ENCODE data around the gene HCN4. TPM values are rescaled to one million over a fixed set of nuclear protein-coding genes. Genes with fewer than 3 reads are reported as not detected.

Gene HCN4
- total and polyA plus RNA-seq, 2 donors (not counting 3 experiments of a cell fraction or from before 2014, with no cell fraction given) = 0.01 TPM; not detected in 1

DNA sequence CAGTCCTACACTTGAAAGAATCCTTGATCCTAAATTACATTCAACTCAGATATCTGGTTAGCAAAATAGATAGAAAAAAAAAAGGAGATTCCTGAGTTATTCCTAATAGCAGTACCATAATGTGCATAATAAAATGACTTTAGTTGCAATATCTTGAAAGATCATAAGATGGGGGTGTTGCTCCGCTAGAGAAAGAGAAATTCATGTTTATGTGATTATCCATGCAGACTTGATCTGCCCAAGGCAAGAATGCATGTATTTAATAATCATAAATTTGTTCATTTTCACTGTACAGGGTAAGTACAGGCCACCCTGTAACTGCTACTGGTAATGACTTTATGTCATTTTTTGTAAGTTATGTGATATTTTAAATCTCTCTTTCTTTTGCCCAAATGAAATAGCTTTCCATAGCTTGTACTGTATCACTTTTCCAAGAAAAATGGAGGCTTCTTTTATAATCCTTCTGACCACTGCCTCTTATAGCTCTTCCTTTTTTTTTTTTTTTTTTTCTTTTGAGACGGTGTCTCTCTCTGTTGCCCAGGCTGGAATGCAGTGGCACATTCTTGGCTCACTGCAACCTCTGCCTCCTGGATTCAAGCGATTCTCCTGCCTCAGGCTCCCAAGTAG is 84.6 kb downstream of the HCN4 start:
- no peak overlapping the region for H3K9ac ChIP-seq (replicated peaks; ENCODE audit: extremely low read depth, insufficient read depth, low read length)
- FAIRE-seq (peak; percentile 42), DNase-seq (ENCODE audit: low read depth, low spot score) (peak; percentile 35)
- no peaks in the 10 kb centered on the region for H3K4me1 ChIP-seq (ENCODE audit: control insufficient read depth, extremely low read depth, insufficient read depth, low read length)
- no peak overlapping the region for H2AFZ ChIP-seq (ENCODE audit: low read depth, low read length)
- H3K4me3 ChIP-seq (replicated peaks in 1 of 3; ENCODE audit: insufficient read depth in 1 of 3, low read depth in 1 of 3, low read length in 3 of 3) = no peak overlapping the region
- dilution Hi-C loops (cut with MboI; ENCODE audit: extremely low pct_ligation_motif_present, low sequenced_read_pairs) (no loop called here), intact Hi-C loops (cut with micrococcal nuclease) (no loop called here)
- CTCF ChIA-PET = interaction anchor here (0.6 to 4.2 kb wide), 8 partner anchors 10 to 680 kb away, joined by 3 to 20 read pairs (median 5); no protein-coding TSS in a partner anchor
- H3K36me3 ChIP-seq (ENCODE audit: control insufficient read depth in 2 of 2, extremely low read depth in 1 of 2, insufficient read depth in 2 of 2, low read length in 2 of 2) = no peaks in the 10 kb centered on the region
- H3K79me2 ChIP-seq (ENCODE audit: control insufficient read depth, insufficient read depth, low read length) = no peaks in the 10 kb centered on the region
- H3K9me3 ChIP-seq (replicated peaks; ENCODE audit: control insufficient read depth, insufficient read depth, low read length) = no peaks in the 10 kb centered on the region
- POLR2A ChIA-PET = no interaction called here
- H3K27ac ChIP-seq (ENCODE audit: insufficient read depth, low read depth, low read length) = no peak overlapping the region
- BruUV-seq (replicated peaks) = no TSS peak
- H3K9me1 ChIP-seq (replicated peaks; ENCODE audit: control insufficient read depth, extremely low read depth, insufficient read depth, low read length) = no peaks in the 10 kb centered on the region
- H4K20me1 ChIP-seq (replicated peaks; ENCODE audit: control insufficient read depth, extremely low read depth, insufficient read depth, low read length) = no peaks in the 10 kb centered on the region
- no peak overlapping the region for H3K4me2 ChIP-seq (ENCODE audit: insufficient read depth, low read length)
- TF ChIP-seq MYC (IDR thresholded peaks at IDR 0.05; ENCODE audit: low read depth, low read length) (no peak), JUN (IDR thresholded peaks at IDR 0.05; ENCODE audit: borderline replicate concordance, insufficient read depth, insufficient read length, low read depth) (no peak)
- TF ChIP-seq, protein P1, sequence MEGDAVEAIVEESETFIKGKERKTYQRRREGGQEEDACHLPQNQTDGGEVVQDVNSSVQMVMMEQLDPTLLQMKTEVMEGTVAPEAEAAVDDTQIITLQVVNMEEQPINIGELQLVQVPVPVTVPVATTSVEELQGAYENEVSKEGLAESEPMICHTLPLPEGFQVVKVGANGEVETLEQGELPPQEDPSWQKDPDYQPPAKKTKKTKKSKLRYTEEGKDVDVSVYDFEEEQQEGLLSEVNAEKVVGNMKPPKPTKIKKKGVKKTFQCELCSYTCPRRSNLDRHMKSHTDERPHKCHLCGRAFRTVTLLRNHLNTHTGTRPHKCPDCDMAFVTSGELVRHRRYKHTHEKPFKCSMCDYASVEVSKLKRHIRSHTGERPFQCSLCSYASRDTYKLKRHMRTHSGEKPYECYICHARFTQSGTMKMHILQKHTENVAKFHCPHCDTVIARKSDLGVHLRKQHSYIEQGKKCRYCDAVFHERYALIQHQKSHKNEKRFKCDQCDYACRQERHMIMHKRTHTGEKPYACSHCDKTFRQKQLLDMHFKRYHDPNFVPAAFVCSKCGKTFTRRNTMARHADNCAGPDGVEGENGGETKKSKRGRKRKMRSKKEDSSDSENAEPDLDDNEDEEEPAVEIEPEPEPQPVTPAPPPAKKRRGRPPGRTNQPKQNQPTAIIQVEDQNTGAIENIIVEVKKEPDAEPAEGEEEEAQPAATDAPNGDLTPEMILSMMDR (IDR thresholded peaks at IDR 0.05; ENCODE audit: extremely low read depth in 1 of 2, insufficient read depth in 1 of 2, low read depth in 1 of 2, low read length in 2 of 2) = peak in 1 of 2 donors; percentile 13
- no peaks in the 10 kb centered on the region for H3K27me3 ChIP-seq (ENCODE audit: control insufficient read depth in 2 of 2, insufficient read depth in 2 of 2, low read length in 2 of 2)

DNA sequence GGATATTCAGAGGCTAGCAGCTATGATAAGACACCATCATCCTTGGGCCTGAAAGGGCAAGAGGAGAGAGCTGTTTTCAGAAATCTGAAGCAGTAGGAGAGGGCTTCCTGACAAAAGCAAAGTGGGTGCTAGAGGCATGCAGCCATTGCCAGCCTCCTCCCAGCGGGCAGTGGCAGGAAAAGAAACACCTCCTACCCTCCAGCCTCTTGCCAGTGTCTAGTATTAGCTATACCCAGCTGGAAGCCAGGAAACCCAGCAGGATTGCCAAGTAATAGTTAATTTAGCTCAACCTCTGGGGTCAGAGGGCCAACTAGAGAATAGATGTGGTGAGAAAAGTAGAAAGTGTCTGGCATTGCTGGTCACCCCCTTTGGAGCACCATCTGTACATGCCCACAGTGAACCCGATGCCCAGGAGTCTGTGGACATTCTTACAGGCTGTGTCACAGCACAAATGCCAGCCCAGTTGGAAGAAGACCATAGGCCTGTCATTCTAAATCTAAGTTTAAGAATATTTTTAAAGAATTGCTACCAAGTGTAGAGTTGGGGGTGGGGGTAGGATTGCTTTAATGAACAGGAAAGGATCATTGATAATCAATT is 85.3 kb downstream of the HCN4 start:
- intact Hi-C loops (cut with micrococcal nuclease) = no loop called here
- DNase-seq (ENCODE audit: low read depth, low spot score) = no peak
- no peak overlapping the region for H3K4me2 ChIP-seq (ENCODE audit: insufficient read depth, low read length)
- ChIA-PET POLR2A (no interaction called here), CTCF (interaction anchor here (0.6 to 4.2 kb wide), 5 partner anchors 10 to 353 kb away, joined by 3 to 20 read pairs (median 7); no protein-coding TSS in a partner anchor)
- BruUV-seq (replicated peaks) = no TSS peak
- H3K9me1 ChIP-seq (replicated peaks; ENCODE audit: control insufficient read depth, extremely low read depth, insufficient read depth, low read length) = no peaks in the 10 kb centered on the region
- no peak for FAIRE-seq
- H3K79me2 ChIP-seq (ENCODE audit: control insufficient read depth, insufficient read depth, low read length) = no peaks in the 10 kb centered on the region
- dilution Hi-C loops (cut with MboI; ENCODE audit: extremely low pct_ligation_motif_present, low sequenced_read_pairs) = no loop called here
- no peaks in the 10 kb centered on the region for H3K4me1 ChIP-seq (ENCODE audit: control insufficient read depth, extremely low read depth, insufficient read depth, low read length)
- TF ChIP-seq EZH2 (IDR thresholded peaks at IDR 0.05; ENCODE audit: borderline replicate concordance, low read depth, low read length, severe bottlenecking) = no peak
- TF ChIP-seq POLR2AphosphoS5 (IDR thresholded peaks at IDR 0.05; ENCODE audit: insufficient read depth, low read depth, low read length) = no peak
- no peak for TF ChIP-seq GATA2 (IDR thresholded peaks at IDR 0.05; ENCODE audit: insufficient read depth, insufficient read length, low read depth, low read length)
- TF ChIP-seq JUN (IDR thresholded peaks at IDR 0.05; ENCODE audit: borderline replicate concordance, insufficient read depth, insufficient read length, low read depth) = no peak
- TF ChIP-seq POLR2A (IDR thresholded peaks at IDR 0.05; ENCODE audit: low read depth, low read length) = no peak
- no peak overlapping the region for H3K27ac ChIP-seq (ENCODE audit: insufficient read depth, low read depth, low read length)
- H3K9ac ChIP-seq (replicated peaks; ENCODE audit: extremely low read depth, insufficient read depth, low read length) = no peak overlapping the region
- no peak overlapping the region for H3K4me3 ChIP-seq (replicated peaks in 1 of 3; ENCODE audit: insufficient read depth in 1 of 3, low read depth in 1 of 3, low read length in 3 of 3)
- no peaks in the 10 kb centered on the region for H4K20me1 ChIP-seq (replicated peaks; ENCODE audit: control insufficient read depth, extremely low read depth, insufficient read depth, low read length)
- H3K9me3 ChIP-seq (replicated peaks; ENCODE audit: control insufficient read depth, insufficient read depth, low read length) = no peaks in the 10 kb centered on the region
- H3K27me3 ChIP-seq (ENCODE audit: control insufficient read depth in 2 of 2, insufficient read depth in 2 of 2, low read length in 2 of 2) = no peaks in the 10 kb centered on the region
- no peak overlapping the region for H2AFZ ChIP-seq (ENCODE audit: low read depth, low read length)
- no peaks in the 10 kb centered on the region for H3K36me3 ChIP-seq (ENCODE audit: control insufficient read depth in 2 of 2, extremely low read depth in 1 of 2, insufficient read depth in 2 of 2, low read length in 2 of 2)

Measured in endothelial cell of umbilical vein (primary cell).